Epithelial cell of esophagus (primary cell): ENCODE data around the gene SFMBT2.

ENCODE experiments used
- DNase-seq: peaks from one replicate; pipeline ENCODE4 v3.0.0; 2010; ENCODE audit warnings: low read depth
- H3K4me3 ChIP-seq: 2 replicates; pipeline ENCODE4 v1.5.1; 2011; ENCODE audit warnings: mild to moderate bottlenecking, low read length, control low read depth
- CTCF ChIP-seq: IDR thresholded peaks from 2 replicates; pipeline ENCODE4 v1.5.1; 2011; ENCODE audit warnings: low read depth, mild to moderate bottlenecking, low read length, control low read depth, inconsistent platforms; ENCODE audit not compliant: insufficient read depth; ENCODE audit errors: missing control alignments

Gene SFMBT2

GRCh38 chr10:7310076-7310475, 100.8 kb downstream of the SFMBT2 start:
- no peak overlapping the region for H3K4me3 ChIP-seq
- no peak for DNase-seq
- TF ChIP-seq CTCF: no peak

GRCh38 chr10:7308826-7309225, 102.0 kb downstream of the SFMBT2 start:
- no peak overlapping the region for H3K4me3 ChIP-seq
- DNase-seq: no peak
- no peak for TF ChIP-seq CTCF

- no peak for TF ChIP-seq CTCF
- no peak for DNase-seq
- no peak overlapping the region for H3K4me3 ChIP-seq
Measured at GRCh38 chr10:7306616-7307015, 104.2 kb downstream of the SFMBT2 start.

GRCh38 chr10:7306147-7306546, 104.7 kb downstream of the SFMBT2 start:
- TF ChIP-seq CTCF: no peak
- DNase-seq: no peak
- H3K4me3 ChIP-seq: no peak overlapping the region

- H3K4me3 ChIP-seq: no peak overlapping the region
- no peak for TF ChIP-seq CTCF
- no peak for DNase-seq
Measured at GRCh38 chr10:7305053-7305452, 105.8 kb downstream of the SFMBT2 start.

- no peak for TF ChIP-seq CTCF
- no peak for DNase-seq
Measured at GRCh38 chr10:7304110-7304509, 106.7 kb downstream of the SFMBT2 start.

GRCh38 chr10:7302930-7303557, 107.8 kb downstream of the SFMBT2 start:
- no peak overlapping the region for H3K4me3 ChIP-seq
- TF ChIP-seq CTCF: no peak
- no peak for DNase-seq

More at GRCh38 chr10:7304110-7304509, 106.7 kb downstream of the SFMBT2 start:
- no peak overlapping the region for H3K4me3 ChIP-seq
